Measurements from ENCODE around the gene MT2A. TPM values are rescaled to one million over a fixed set of nuclear protein-coding genes. Genes with fewer than 3 reads are reported as not detected.
A peak's percentile ranks its signal among the peaks of the same experiment; 100 is the strongest.

Gene MT2A
- total RNA-seq, 1 donor from 2014 or later: 5.7 TPM

DNA sequence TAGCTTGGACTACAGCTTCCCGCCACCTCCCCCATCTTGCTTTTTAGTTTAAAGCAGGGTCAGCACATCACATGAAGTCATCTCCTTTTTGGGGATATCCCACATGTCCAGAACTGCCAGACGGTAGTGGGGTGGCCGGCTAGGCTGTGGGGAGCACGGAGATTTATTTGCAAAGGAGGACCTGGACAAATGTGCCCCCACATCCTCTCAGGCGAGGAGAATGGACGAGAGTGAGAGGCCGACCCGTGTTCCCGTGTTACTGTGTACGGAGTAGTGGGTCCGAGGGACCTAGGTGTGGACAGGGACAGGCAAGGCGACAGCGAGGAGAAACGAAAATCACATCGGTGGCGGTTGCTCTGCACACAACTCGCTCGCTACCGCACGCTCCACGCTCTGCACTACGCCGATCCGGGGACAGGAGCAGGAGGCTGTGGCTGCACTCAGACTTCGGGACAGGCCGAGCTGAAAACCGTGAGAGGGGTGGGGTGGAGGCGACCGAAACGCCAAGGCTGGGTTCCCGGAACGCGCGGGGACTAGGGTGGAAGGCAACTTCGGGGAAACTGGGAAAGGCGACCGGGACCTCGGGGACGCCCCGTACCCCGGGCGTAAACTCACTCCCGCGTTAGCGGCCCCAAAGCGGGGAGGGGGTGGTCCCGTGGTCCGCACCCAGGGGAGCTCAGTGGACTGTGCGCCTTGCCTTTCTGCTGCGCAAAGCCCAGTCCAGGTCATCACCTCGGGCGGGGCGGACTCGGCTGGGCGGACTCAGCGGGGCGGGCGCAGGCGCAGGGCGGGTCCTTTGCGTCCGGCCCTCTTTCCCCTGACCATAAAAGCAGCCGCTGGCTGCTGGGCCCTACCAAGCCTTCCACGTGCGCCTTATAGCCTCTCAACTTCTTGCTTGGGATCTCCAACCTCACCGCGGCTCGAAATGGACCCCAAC, 29.7 kb downstream of the MT2A start, which contains the start of gene MT1A:
Gene MT1A, plus strand, starts transcription at position 853 of the 937 bp plus-strand sequence. Its CDS starts 73 bp downstream, at position 926.
- Mint-ChIP-seq H3K36me3 (no peaks in the 10 kb centered on the region), H3K4me1 (peaks cover 12% of the 10 kb centered on the region), H3K27me3 (ENCODE audit: low read depth) (peaks cover 99% of the 10 kb centered on the region), H3K9me3 (no peaks in the 10 kb centered on the region), H3K27ac (no peak within 1 kb of the TSS), H3K4me3 (peak within 1 kb of the TSS; percentile 64)
- DNase-seq (ENCODE audit: low spot score in 2 of 2, unreplicated experiment in 2 of 2): peak in 1 of 2 experiments; percentile 51
- TF ChIP-seq, protein P1, sequence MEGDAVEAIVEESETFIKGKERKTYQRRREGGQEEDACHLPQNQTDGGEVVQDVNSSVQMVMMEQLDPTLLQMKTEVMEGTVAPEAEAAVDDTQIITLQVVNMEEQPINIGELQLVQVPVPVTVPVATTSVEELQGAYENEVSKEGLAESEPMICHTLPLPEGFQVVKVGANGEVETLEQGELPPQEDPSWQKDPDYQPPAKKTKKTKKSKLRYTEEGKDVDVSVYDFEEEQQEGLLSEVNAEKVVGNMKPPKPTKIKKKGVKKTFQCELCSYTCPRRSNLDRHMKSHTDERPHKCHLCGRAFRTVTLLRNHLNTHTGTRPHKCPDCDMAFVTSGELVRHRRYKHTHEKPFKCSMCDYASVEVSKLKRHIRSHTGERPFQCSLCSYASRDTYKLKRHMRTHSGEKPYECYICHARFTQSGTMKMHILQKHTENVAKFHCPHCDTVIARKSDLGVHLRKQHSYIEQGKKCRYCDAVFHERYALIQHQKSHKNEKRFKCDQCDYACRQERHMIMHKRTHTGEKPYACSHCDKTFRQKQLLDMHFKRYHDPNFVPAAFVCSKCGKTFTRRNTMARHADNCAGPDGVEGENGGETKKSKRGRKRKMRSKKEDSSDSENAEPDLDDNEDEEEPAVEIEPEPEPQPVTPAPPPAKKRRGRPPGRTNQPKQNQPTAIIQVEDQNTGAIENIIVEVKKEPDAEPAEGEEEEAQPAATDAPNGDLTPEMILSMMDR (IDR thresholded peaks at IDR 0.05; ENCODE audit: unreplicated experiment): no peak

DNA sequence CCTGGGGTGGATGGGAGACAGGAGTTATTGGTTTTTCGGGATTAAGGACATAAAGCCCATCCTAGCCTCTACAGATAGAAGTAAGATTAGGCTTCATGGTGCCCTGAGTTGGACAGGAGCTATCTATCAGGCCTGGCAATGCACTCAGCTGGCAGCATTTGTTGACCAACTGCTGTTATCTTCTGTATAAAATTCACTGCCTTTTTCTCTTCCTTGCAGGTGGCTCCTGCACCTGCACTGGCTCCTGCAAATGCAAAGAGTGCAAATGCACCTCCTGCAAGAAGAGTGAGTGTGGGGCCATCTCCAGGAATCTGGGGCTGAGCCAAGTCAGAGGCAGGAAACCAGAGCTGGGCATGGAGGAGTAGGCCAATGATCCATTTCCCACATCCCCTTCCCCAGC, 30.7 kb downstream of the MT2A start:
- Mint-ChIP-seq H3K27me3 (ENCODE audit: low read depth) (peaks cover 99% of the 10 kb centered on the region), H3K36me3 (no peaks in the 10 kb centered on the region), H3K4me1 (peaks cover 16% of the 10 kb centered on the region), H3K9me3 (no peaks in the 10 kb centered on the region), H3K27ac (no peak overlapping the region), H3K4me3 (no peak overlapping the region)
- no peak for DNase-seq (ENCODE audit: low spot score in 2 of 2, unreplicated experiment in 2 of 2)
- TF ChIP-seq, protein P1 (IDR thresholded peaks at IDR 0.05; ENCODE audit: unreplicated experiment): no peak

DNA sequence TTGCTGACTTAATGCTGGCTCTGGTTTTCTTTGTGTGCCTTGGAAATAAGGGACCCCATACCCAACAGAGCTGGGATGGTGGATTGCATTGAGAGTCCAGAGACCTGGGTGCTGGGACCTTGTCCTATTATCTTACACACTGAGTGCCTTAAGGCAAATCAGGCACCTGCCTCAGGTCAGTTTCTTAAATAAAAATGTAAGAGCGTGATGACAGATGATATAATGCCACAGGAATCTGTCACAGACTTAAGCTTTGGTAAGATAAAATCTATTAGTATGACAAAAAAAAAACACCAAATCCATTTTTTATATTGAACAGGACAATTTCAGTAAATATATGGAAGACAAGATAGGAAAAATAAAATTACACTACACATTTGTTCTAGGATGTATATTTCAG, 31.7 kb downstream of the MT2A start:
- Mint-ChIP-seq H3K4me3 (no peak overlapping the region), H3K4me1 (peaks cover 13% of the 10 kb centered on the region), H3K36me3 (no peaks in the 10 kb centered on the region), H3K9me3 (no peaks in the 10 kb centered on the region), H3K27me3 (ENCODE audit: low read depth) (peaks cover 99% of the 10 kb centered on the region), H3K27ac (no peak overlapping the region)
- DNase-seq (ENCODE audit: low spot score in 2 of 2, unreplicated experiment in 2 of 2): no peak
- TF ChIP-seq, protein P1 (IDR thresholded peaks at IDR 0.05; ENCODE audit: unreplicated experiment): no peak

DNA sequence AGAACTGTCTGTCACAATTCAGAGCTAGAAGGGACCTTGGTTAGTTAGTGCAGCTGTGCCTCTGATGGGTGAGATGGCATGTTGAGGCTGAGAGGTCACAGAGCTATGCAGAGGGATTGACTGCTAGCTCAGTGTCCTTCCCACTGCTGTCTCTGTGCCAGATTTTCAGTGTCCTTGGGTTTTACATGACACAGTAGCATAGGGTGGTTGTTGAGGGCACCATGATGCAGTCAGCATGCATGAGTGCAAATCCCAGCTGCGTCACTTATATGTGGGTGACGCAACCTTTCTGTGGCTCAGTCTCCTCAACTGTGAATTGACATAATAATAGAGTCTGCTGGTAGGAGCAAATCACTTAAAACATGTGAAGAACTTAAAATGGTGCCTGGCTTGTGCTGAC, 32.8 kb downstream of the MT2A start:
- Mint-ChIP-seq H3K27ac (no peak overlapping the region), H3K36me3 (no peaks in the 10 kb centered on the region), H3K9me3 (no peaks in the 10 kb centered on the region), H3K4me1 (peaks cover 11% of the 10 kb centered on the region), H3K4me3 (no peak overlapping the region), H3K27me3 (ENCODE audit: low read depth) (peaks cover 100% of the 10 kb centered on the region)
- TF ChIP-seq, protein P1 (IDR thresholded peaks at IDR 0.05; ENCODE audit: unreplicated experiment): no peak
- DNase-seq (ENCODE audit: low spot score in 2 of 2, unreplicated experiment in 2 of 2): no peak

DNA sequence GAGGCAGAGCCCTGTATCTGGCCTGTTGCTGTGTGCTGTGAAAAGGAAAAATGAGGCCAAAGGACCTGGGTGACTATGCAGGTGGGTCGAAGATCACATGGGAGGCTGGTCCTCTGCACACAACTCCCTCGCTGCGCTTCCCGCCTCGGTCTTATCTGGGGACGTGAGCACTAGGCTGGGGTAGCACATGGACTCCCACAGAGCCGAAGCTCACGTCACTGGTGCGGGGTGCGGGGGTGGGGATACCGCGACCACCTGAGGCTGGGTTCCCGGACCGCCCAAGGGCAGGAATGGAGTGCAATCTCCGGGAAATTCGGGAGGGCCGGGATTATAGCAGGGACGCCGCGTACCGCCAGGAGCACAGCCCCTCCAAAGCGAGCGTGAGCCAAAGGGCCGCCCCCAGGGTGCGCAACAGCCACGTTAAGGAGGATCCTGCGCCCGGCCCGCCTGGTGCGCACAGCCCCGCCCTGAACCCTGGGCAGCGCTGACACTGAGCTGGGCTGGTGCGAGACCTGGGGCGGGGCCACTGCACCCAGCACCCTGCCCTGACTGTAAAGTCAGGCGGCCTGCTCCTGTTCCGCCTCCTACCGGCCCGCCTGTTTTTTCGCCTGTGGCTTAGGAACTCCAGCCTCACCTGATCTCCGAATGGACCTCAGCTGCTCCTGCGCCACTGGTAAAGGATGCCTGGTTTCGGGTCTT, 34.8 kb downstream of the MT2A start:
- no peaks in the 10 kb centered on the region for H3K36me3 Mint-ChIP-seq
- H3K9me3 Mint-ChIP-seq: no peaks in the 10 kb centered on the region
- H3K27me3 Mint-ChIP-seq (ENCODE audit: low read depth): peaks cover 100% of the 10 kb centered on the region
- H3K4me3 Mint-ChIP-seq: peak overlapping the region; percentile 20
- no peak for DNase-seq (ENCODE audit: low spot score in 2 of 2, unreplicated experiment in 2 of 2)
- H3K27ac Mint-ChIP-seq: no peak overlapping the region
- peaks cover 6% of the 10 kb centered on the region for H3K4me1 Mint-ChIP-seq
- TF ChIP-seq, protein P1 (IDR thresholded peaks at IDR 0.05; ENCODE audit: unreplicated experiment): no peak

Data from mesothelial cell of epicardium (in vitro differentiated cells).